ENCODE data around the gene FILIP1L.

Gene FILIP1L

GRCh38 chr3:100150473-100150872 is 36.2 kb upstream of the FILIP1L start:
- Histone ChIP-seq H3K36me3 (ENCODE audit: control insufficient read depth, insufficient read depth, low read length) (no peaks in the 10 kb centered on the region), H3K27ac (ENCODE audit: insufficient read depth, low read depth, low read length, poor library complexity, severe bottlenecking) (no peak overlapping the region), H3K27me3 (ENCODE audit: control insufficient read depth, insufficient read depth, low read length, poor library complexity, severe bottlenecking) (no peaks in the 10 kb centered on the region), H3K9me3 (ENCODE audit: control insufficient read depth, low read length) (no peaks in the 10 kb centered on the region), H3K4me1 (ENCODE audit: control insufficient read depth, insufficient read depth, low read length) (no peaks in the 10 kb centered on the region), H3K4me3 (ENCODE audit: insufficient read depth, low read depth, low read length) (no peak overlapping the region)
- 75 to 93% methylated on average over 1 of the region's 1 CpG for WGBS, 2 experiments

GRCh38 chr3:100149713-100150415 is 35.6 kb upstream of the FILIP1L start:
- H3K27me3 ChIP-seq (ENCODE audit: control insufficient read depth, insufficient read depth, low read length, poor library complexity, severe bottlenecking), result no peaks in the 10 kb centered on the region
- H3K4me1 ChIP-seq (ENCODE audit: control insufficient read depth, insufficient read depth, low read length), result no peaks in the 10 kb centered on the region
- H3K27ac ChIP-seq (ENCODE audit: insufficient read depth, low read depth, low read length, poor library complexity, severe bottlenecking), result no peak overlapping the region
- H3K36me3 ChIP-seq (ENCODE audit: control insufficient read depth, insufficient read depth, low read length), result no peaks in the 10 kb centered on the region
- H3K4me3 ChIP-seq (ENCODE audit: insufficient read depth, low read depth, low read length), result no peak overlapping the region
- no peaks in the 10 kb centered on the region for H3K9me3 ChIP-seq (ENCODE audit: control insufficient read depth, low read length)
- WGBS, 2 experiments, result 91 to 96% methylated on average over 6 of the region's 6 CpGs

GRCh38 chr3:100149130-100149529 is 34.8 kb upstream of the FILIP1L start:
- Histone ChIP-seq H3K4me3 (ENCODE audit: insufficient read depth, low read depth, low read length) (no peak overlapping the region), H3K27me3 (ENCODE audit: control insufficient read depth, insufficient read depth, low read length, poor library complexity, severe bottlenecking) (no peaks in the 10 kb centered on the region)

GRCh38 chr3:100144255-100144866 is 30.1 kb upstream of the FILIP1L start:
- H3K27me3 ChIP-seq (ENCODE audit: control insufficient read depth, insufficient read depth, low read length, poor library complexity, severe bottlenecking), result no peaks in the 10 kb centered on the region
- no peaks in the 10 kb centered on the region for H3K4me1 ChIP-seq (ENCODE audit: control insufficient read depth, insufficient read depth, low read length)
- WGBS, 2 experiments, result 85 to 93% methylated on average over 1 of the region's 1 CpG
- no peak overlapping the region for H3K4me3 ChIP-seq (ENCODE audit: insufficient read depth, low read depth, low read length)
- H3K36me3 ChIP-seq (ENCODE audit: control insufficient read depth, insufficient read depth, low read length), result no peaks in the 10 kb centered on the region
- peaks cover 6% of the 10 kb centered on the region for H3K9me3 ChIP-seq (ENCODE audit: control insufficient read depth, low read length)
- no peak overlapping the region for H3K27ac ChIP-seq (ENCODE audit: insufficient read depth, low read depth, low read length, poor library complexity, severe bottlenecking)

More at GRCh38 chr3:100149130-100149529, 34.8 kb upstream of the FILIP1L start:
- no peaks in the 10 kb centered on the region for H3K36me3 ChIP-seq (ENCODE audit: control insufficient read depth, insufficient read depth, low read length)
- no peak overlapping the region for H3K27ac ChIP-seq (ENCODE audit: insufficient read depth, low read depth, low read length, poor library complexity, severe bottlenecking)
- H3K9me3 ChIP-seq (ENCODE audit: control insufficient read depth, low read length), result no peaks in the 10 kb centered on the region
- no peaks in the 10 kb centered on the region for H3K4me1 ChIP-seq (ENCODE audit: control insufficient read depth, insufficient read depth, low read length)
- WGBS, 2 experiments, result 89 to 90% methylated on average over 2 of the region's 2 CpGs

- H3K9me3 ChIP-seq (ENCODE audit: control insufficient read depth, low read length), result peaks cover 6% of the 10 kb centered on the region
- H3K4me1 ChIP-seq (ENCODE audit: control insufficient read depth, insufficient read depth, low read length), result no peaks in the 10 kb centered on the region
- H3K27ac ChIP-seq (ENCODE audit: insufficient read depth, low read depth, low read length, poor library complexity, severe bottlenecking), result no peak overlapping the region
- WGBS, 2 experiments, result 89% methylated on average over 1 of the region's 1 CpG
- no peaks in the 10 kb centered on the region for H3K36me3 ChIP-seq (ENCODE audit: control insufficient read depth, insufficient read depth, low read length)
- no peaks in the 10 kb centered on the region for H3K27me3 ChIP-seq (ENCODE audit: control insufficient read depth, insufficient read depth, low read length, poor library complexity, severe bottlenecking)
- H3K4me3 ChIP-seq (ENCODE audit: insufficient read depth, low read depth, low read length), result no peak overlapping the region
These were observed 27.3 kb upstream of the FILIP1L start for GRCh38 chr3:100141586-100141985.

- Histone ChIP-seq H3K4me3 (ENCODE audit: insufficient read depth, low read depth, low read length) (no peak overlapping the region), H3K27ac (ENCODE audit: insufficient read depth, low read depth, low read length, poor library complexity, severe bottlenecking) (no peak overlapping the region), H3K27me3 (ENCODE audit: control insufficient read depth, insufficient read depth, low read length, poor library complexity, severe bottlenecking) (no peaks in the 10 kb centered on the region), H3K9me3 (ENCODE audit: control insufficient read depth, low read length) (peaks cover 6% of the 10 kb centered on the region), H3K4me1 (ENCODE audit: control insufficient read depth, insufficient read depth, low read length) (no peaks in the 10 kb centered on the region), H3K36me3 (ENCODE audit: control insufficient read depth, insufficient read depth, low read length) (no peaks in the 10 kb centered on the region)
- 86 to 100% methylated on average over 1 of the region's 1 CpG for WGBS, 2 experiments
These were observed 26.7 kb upstream of the FILIP1L start for GRCh38 chr3:100140976-100141375.

GRCh38 chr3:100136921-100137320 is 22.6 kb upstream of the FILIP1L start:
- no peaks in the 10 kb centered on the region for H3K4me1 ChIP-seq (ENCODE audit: control insufficient read depth, insufficient read depth, low read length)
- 86 to 94% methylated on average over 1 of the region's 1 CpG for WGBS, 2 experiments

GRCh38 chr3:100131241-100131640 is 16.9 kb upstream of the FILIP1L start:
- no peak overlapping the region for H3K4me3 ChIP-seq (ENCODE audit: insufficient read depth, low read depth, low read length)
- no peaks in the 10 kb centered on the region for H3K4me1 ChIP-seq (ENCODE audit: control insufficient read depth, insufficient read depth, low read length)
- H3K36me3 ChIP-seq (ENCODE audit: control insufficient read depth, insufficient read depth, low read length), result no peaks in the 10 kb centered on the region
- H3K27me3 ChIP-seq (ENCODE audit: control insufficient read depth, insufficient read depth, low read length, poor library complexity, severe bottlenecking), result no peaks in the 10 kb centered on the region
- H3K27ac ChIP-seq (ENCODE audit: insufficient read depth, low read depth, low read length, poor library complexity, severe bottlenecking), result no peak overlapping the region
- H3K9me3 ChIP-seq (ENCODE audit: control insufficient read depth, low read length), result no peaks in the 10 kb centered on the region
- WGBS, 2 experiments, result 95 to 96% methylated on average over 5 to 6 of the region's 6 CpGs

More at GRCh38 chr3:100136921-100137320, 22.6 kb upstream of the FILIP1L start:
- H3K36me3 ChIP-seq (ENCODE audit: control insufficient read depth, insufficient read depth, low read length), result no peaks in the 10 kb centered on the region
- no peak overlapping the region for H3K27ac ChIP-seq (ENCODE audit: insufficient read depth, low read depth, low read length, poor library complexity, severe bottlenecking)
- no peaks in the 10 kb centered on the region for H3K9me3 ChIP-seq (ENCODE audit: control insufficient read depth, low read length)
- no peaks in the 10 kb centered on the region for H3K27me3 ChIP-seq (ENCODE audit: control insufficient read depth, insufficient read depth, low read length, poor library complexity, severe bottlenecking)
- no peak overlapping the region for H3K4me3 ChIP-seq (ENCODE audit: insufficient read depth, low read depth, low read length)

- Histone ChIP-seq H3K4me1 (ENCODE audit: control insufficient read depth, insufficient read depth, low read length) (no peaks in the 10 kb centered on the region), H3K27me3 (ENCODE audit: control insufficient read depth, insufficient read depth, low read length, poor library complexity, severe bottlenecking) (no peaks in the 10 kb centered on the region), H3K36me3 (ENCODE audit: control insufficient read depth, insufficient read depth, low read length) (no peaks in the 10 kb centered on the region), H3K4me3 (ENCODE audit: insufficient read depth, low read depth, low read length) (no peak overlapping the region), H3K9me3 (ENCODE audit: control insufficient read depth, low read length) (no peaks in the 10 kb centered on the region), H3K27ac (ENCODE audit: insufficient read depth, low read depth, low read length, poor library complexity, severe bottlenecking) (no peak overlapping the region)
- 100% methylated on average over 1 of the region's 1 CpG for WGBS, 2 experiments
These were observed 15.6 kb upstream of the FILIP1L start for GRCh38 chr3:100129941-100130340.

GRCh38 chr3:100128565-100128964 is 14.3 kb upstream of the FILIP1L start:
- H3K27me3 ChIP-seq (ENCODE audit: control insufficient read depth, insufficient read depth, low read length, poor library complexity, severe bottlenecking), result no peaks in the 10 kb centered on the region
- 96 to 98% methylated on average over 2 to 5 of the region's 5 CpGs for WGBS, 2 experiments
- H3K36me3 ChIP-seq (ENCODE audit: control insufficient read depth, insufficient read depth, low read length), result no peaks in the 10 kb centered on the region
- no peak overlapping the region for H3K4me3 ChIP-seq (ENCODE audit: insufficient read depth, low read depth, low read length)
- no peak overlapping the region for H3K27ac ChIP-seq (ENCODE audit: insufficient read depth, low read depth, low read length, poor library complexity, severe bottlenecking)
- H3K4me1 ChIP-seq (ENCODE audit: control insufficient read depth, insufficient read depth, low read length), result no peaks in the 10 kb centered on the region
- no peaks in the 10 kb centered on the region for H3K9me3 ChIP-seq (ENCODE audit: control insufficient read depth, low read length)

Data from ectodermal cell (in vitro differentiated cells).